Activated CD8-positive, alpha-beta memory T cell treated with anti-CD3 and anti-CD28 coated beads for 36 hours (primary cell): Measurements from ENCODE around the gene EARS2. TPM values are rescaled to one million over a fixed set of nuclear protein-coding genes. Genes with fewer than 3 reads are reported as not detected.
"Not testable (repeated sequence)": the region's sequence is repeated elsewhere in the genome, so short reads cannot be mapped to it uniquely, and the experiment has no call there.

Source experiments
- CTCF ChIA-PET: fragments of 350-600 bp; sonication (Branson Sonifier 250); formaldehyde crosslinking; loops from one replicate; lab custom pipeline; 2021; ENCODE audit warnings: antibody characterized with exemption; lab: Charles Lee
- POLR2A ChIA-PET: fragments of 350-600 bp; sonication (Branson Sonifier 250); formaldehyde crosslinking; loops from one replicate; lab custom pipeline; 2021; ENCODE audit warnings: antibody characterized with exemption; lab: Charles Lee
- total RNA-seq, 2 experiments: library from RNA; stranded (reverse); gene quantifications; one replicate each; pipeline ENCODE4 v1.2.3, GENCODE V29; 2021

The EARS2 gene
- 10 to 100 TPM; 25.6 to 28.2 TPM for total RNA-seq

- POLR2A ChIA-PET = interaction anchor here (0.5 to 1.9 kb wide), 3 partner anchors 39 to 164 kb away, joined by 3 to 8 read pairs (median 3); partner anchors contain the start of gene NDUFAB1
Observed at GRCh38 chr16:23556881-23557778, at the start of gene EARS2, which contains the start of gene UBFD1. EARS2 (minus strand) TSS chr16:23557350; CDS start chr16:23557343, 7 bp downstream. UBFD1 (plus strand) TSS chr16:23557727; CDS start chr16:23557743, 16 bp downstream.

GRCh38 chr16:23597003-23597756, 40.0 kb upstream of the EARS2 start:
- ChIA-PET POLR2A (interaction anchor here (2.6 kb wide), 1 partner anchor 39 kb away, joined by 8 read pairs; the partner anchor contains the start of genes EARS2 and UBFD1), CTCF (interaction anchor here (0.6 to 1.5 kb wide), 9 partner anchors 14 to 166 kb away, joined by 3 to 6 read pairs (median 3); partner anchors contain the start of genes PALB2 and UBFD1)

More at GRCh38 chr16:23556881-23557778, at the start of gene EARS2, which contains the start of gene UBFD1:
- CTCF ChIA-PET = interaction anchor here (0.8 to 1.3 kb wide), 4 partner anchors 40 to 53 kb away, joined by 3 to 5 read pairs (median 4); no protein-coding TSS in a partner anchor

GRCh38 chr16:23595951-23596720, 39.0 kb upstream of the EARS2 start, which contains the start of gene NDUFAB1:
NDUFAB1 (minus strand) TSS chr16:23596316; CDS start chr16:23596290, 26 bp downstream.
- ChIA-PET POLR2A (interaction anchor here (2.6 kb wide), 1 partner anchor 38 kb away, joined by 8 read pairs; the partner anchor contains the start of genes EARS2 and UBFD1), CTCF (interaction anchor here (0.6 to 1.5 kb wide), 9 partner anchors 15 to 165 kb away, joined by 3 to 6 read pairs (median 3); partner anchors contain the start of genes PALB2 and UBFD1)

DNA sequence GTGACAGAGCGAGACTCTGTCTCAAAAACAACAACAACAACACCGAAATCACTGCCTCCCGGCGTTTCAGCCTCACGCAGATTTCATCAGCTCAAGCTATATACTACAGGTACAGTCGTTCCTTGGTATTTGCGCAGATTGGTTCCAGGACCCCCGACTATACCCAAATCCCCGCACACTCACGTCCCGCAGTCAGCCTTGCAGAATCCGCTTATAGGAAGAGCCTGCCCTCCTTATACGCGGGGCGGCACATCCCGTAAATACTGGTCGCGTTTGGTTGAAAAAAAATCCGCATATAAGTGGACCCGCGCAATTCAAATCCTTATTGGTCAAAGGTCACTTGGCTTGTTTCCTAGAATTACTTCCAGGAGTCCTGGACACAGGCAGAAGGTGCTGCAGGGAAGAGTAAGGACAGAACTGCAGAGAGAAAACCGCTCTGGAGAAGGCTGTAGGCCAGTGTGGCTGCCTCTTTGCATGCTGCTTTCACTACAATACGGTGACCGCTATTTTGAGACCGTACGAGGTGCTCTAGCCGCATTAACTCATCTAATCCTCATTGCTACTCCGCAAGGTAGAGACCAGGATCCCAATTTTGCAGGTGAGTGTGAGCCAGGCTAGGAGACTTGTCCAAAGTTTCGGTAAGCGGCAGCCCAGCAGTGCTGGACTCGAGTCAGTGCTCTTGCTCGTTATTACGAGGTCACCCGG, 38.2 kb upstream of the EARS2 start:
- POLR2A ChIA-PET = interaction anchor here (2.6 kb wide), 1 partner anchor 37 kb away, joined by 8 read pairs; the partner anchor contains the start of genes EARS2 and UBFD1

DNA sequence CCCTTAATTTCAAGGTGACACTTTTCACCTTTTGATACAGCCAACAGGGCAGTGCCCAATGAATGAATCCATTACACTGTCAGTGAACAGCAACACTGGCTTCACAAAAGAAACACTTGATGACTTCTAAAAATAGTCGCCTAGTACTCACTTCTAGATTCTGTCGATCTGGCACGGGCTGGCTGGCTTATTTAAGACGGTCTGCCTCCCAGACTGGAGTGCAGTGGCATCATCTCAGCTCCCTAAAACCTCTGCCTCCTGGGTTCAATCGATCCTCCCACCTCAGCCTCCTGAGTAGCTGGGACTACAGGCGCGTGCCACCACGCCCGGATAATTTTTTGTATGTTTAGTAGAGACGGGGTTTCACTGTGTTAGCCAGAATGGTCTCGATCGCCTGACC, 37.0 kb upstream of the EARS2 start:
- ChIA-PET POLR2A (no interaction called here), CTCF (no interaction called here)

More for the DNA sequence above, 38.2 kb upstream of the EARS2 start:
- CTCF ChIA-PET = no interaction called here

GRCh38 chr16:23590181-23590580, 33.0 kb upstream of the EARS2 start:
- CTCF ChIA-PET = no interaction called here
- POLR2A ChIA-PET = no interaction called here

GRCh38 chr16:23587726-23588125, 30.6 kb upstream of the EARS2 start:
- CTCF ChIA-PET = no interaction called here
- POLR2A ChIA-PET = no interaction called here

GRCh38 chr16:23584186-23585076, 27.3 kb upstream of the EARS2 start:
- POLR2A ChIA-PET = no interaction called here

GRCh38 chr16:23583271-23583670, 26.1 kb upstream of the EARS2 start:
- POLR2A ChIA-PET, CTCF ChIA-PET: not testable (repeated sequence)

More at GRCh38 chr16:23584186-23585076, 27.3 kb upstream of the EARS2 start:
- CTCF ChIA-PET = no interaction called here

DNA sequence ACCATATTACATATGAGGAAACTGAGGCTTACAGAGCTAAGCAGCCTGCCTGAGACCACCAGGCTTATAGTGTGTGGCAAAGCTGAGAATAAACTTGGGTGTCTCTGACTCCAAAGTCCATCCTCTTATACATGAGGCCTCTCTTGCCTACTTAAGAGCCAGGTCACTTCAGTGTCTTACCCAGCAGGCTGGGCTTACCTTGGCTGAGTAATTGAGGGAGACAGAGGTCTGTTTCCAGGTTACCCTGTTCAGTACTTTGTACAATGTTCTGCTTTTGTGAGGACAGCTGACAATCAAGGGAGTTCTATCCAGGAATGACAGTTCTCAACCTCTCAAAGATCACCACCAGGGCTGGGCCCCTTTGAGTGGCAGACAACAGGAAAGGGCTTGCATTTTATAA, 24.6 kb upstream of the EARS2 start:
- ChIA-PET CTCF (no interaction called here), POLR2A (interaction anchor here (0.7 kb wide), 1 partner anchor 11 kb away, joined by 3 read pairs; no protein-coding TSS in a partner anchor)

DNA sequence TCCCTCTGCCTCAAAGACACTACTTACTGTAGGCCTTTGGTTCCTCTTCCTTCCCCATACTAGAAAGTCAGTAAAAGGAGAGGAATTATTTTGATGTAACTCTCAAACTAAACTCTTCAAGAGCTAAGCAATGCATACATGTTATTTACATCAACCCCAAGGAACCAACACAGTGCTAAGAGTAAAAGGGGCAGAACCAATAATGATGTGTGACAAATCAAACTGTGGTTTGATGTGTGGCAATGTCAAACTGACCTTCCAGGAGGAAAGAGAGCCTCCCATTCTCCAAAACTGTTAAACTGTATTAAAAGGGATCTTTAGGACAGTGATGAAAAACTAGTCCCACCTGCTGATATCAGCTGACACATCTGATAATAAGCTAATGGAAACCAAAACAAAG, 23.2 kb upstream of the EARS2 start:
- ChIA-PET POLR2A (interaction anchor here (0.5 kb wide), 1 partner anchor 30 kb away, joined by 4 read pairs; no protein-coding TSS in a partner anchor), CTCF (interaction anchor here (0.5 kb wide), 1 partner anchor 9 kb away, joined by 3 read pairs; no protein-coding TSS in a partner anchor)

GRCh38 chr16:23579371-23579770, 22.2 kb upstream of the EARS2 start:
- ChIA-PET POLR2A (no interaction called here), CTCF (no interaction called here)

GRCh38 chr16:23578101-23578830, 21.1 kb upstream of the EARS2 start:
- CTCF ChIA-PET = interaction anchor here (1.5 kb wide), 1 partner anchor 18 kb away, joined by 3 read pairs; no protein-coding TSS in a partner anchor

DNA sequence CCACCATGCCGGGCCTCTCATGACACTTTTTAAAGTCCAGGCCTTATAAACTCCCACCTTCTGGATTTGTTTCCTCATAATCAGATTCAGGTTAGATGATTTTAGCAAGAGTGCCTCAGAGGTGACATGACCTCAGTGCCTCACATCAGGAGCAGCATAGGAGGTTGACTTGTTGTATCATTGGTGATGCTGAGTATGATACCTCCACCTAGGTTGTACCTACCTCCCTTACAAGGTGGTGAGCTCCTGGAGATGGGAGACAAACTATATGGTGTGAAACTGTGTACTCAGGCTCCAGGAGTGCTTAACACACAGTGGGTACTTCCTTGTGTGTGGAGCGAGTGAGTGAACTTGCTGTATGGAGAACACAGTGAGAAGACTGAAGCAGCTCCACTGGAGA, 20.3 kb upstream of the EARS2 start:
- CTCF ChIA-PET = interaction anchor here (1.5 kb wide), 1 partner anchor 19 kb away, joined by 3 read pairs; no protein-coding TSS in a partner anchor
- POLR2A ChIA-PET = no interaction called here

More at GRCh38 chr16:23578101-23578830, 21.1 kb upstream of the EARS2 start:
- POLR2A ChIA-PET = no interaction called here

- CTCF ChIA-PET = no interaction called here
- POLR2A ChIA-PET = no interaction called here
Observed at GRCh38 chr16:23575834-23576233, 18.7 kb upstream of the EARS2 start.

- POLR2A ChIA-PET = no interaction called here
Observed at GRCh38 chr16:23573817-23574216, 16.7 kb upstream of the EARS2 start.

More at GRCh38 chr16:23573817-23574216, 16.7 kb upstream of the EARS2 start:
- CTCF ChIA-PET = no interaction called here
